Fibroblast of villous mesenchyme (primary cell): ENCODE data around the gene PDE4DIP. TPM values are rescaled to one million over a fixed set of nuclear protein-coding genes. Genes with fewer than 3 reads are reported as not detected.
"Not testable (repeated sequence)": the region's sequence is repeated elsewhere in the genome, so short reads cannot be mapped to it uniquely, and the experiment has no call there.

ENCODE experiments used
- DNase-seq: peaks from one replicate; pipeline ENCODE4 v3.0.0-alpha.2; 2010; ENCODE audit warnings: low read depth
- H3K4me3 ChIP-seq: 2 replicates; pipeline ENCODE4 v1.5.1; 2011; ENCODE audit warnings: low read depth, mild to moderate bottlenecking, low read length
- total RNA-seq: library from RNA; depleted of rRNA; stranded (reverse); fragments of >200 nt; gene quantifications from 2 replicates; pipeline ENCODE4 v1.2.3, GENCODE V29; 2012

The PDE4DIP gene
- total RNA-seq, 1 donor, result 120 TPM

DNA sequence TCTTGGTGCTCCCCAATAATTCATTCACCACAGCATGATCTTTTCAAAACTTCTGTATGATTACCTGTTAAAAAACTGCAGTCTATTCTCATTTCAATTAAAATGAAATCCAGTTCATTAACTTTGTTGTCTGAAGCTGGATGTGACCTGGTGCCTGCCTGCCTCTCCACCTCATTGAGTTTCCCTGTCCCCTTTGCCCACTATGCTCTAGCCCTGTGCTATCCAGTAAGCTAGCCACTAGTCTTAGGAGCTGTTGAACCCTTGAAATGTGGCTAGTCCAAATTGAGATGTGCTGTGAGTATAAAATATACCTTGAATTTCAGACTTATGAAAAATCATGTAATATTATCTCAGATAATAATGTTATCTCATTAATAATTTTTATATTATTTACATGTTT, 114.1 kb downstream of the PDE4DIP start:
- DNase-seq, H3K4me3 ChIP-seq: not testable (repeated sequence)

DNA sequence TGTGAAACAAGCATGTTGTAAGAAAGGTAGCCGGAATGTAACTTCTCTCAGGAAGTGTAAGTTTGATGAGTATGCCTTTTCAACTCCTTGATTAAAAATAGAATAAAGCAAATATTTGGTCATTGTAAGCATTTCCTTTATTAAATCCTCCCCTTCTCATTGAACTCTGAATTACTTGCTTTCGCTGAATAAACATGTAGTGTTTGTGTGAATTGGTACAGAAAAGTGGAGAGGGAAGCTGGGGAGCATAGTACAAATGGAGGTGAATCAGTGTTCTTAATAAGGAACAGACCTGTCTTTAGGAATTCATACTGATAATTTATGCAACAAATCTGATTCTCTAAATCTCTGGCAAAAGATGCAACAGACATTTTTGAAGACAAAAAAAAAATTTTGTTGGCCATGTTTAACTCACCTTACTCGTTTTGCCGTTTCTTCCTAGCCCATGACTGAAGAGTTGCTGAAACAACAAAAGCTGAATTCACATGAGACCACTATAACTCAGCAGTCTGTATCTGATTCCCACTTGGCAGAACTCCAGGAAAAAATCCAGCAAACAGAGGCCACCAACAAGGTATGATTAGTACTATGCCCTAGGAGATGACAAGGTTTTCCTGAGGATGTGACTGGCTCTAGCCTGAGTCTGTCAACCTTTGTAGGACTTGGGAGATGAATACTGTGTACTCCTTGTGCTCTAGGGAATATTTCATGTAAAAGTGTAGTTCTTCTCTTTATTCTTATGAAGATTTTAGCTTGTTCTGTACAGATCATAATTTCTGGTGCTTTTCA, 116.2 kb downstream of the PDE4DIP start:
- H3K4me3 ChIP-seq, DNase-seq: not testable (repeated sequence)

DNA sequence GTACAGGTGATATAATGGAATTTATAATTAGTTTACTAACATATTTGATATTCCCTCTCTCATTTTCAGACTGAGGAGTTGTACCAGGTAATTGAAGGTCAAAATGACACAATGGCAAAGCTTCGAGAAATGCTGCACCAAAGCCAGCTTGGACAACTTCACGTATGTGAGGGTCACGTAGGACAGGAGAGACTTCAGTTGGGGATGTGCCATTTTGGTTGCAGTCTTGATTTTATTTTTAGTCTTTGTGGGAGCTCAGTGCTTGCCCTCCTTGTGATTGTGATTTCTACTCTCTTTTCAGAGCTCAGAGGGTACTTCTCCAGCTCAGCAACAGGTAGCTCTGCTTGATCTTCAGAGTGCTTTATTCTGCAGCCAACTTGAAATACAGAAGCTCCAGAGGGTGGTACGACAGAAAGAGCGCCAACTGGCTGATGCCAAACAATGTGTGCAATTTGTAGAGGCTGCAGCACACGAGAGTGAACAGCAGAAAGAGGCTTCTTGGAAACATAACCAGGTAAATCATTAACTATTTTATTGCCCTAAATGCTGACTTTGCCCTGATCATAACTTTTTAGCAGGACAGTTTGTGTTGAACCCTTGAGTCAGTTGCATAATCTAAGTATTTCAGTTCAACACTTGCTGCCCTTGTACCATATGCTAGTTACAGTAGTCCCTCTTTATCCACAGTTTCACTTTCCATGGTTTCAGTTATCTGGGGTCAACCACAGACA, 118.1 kb downstream of the PDE4DIP start:
- not testable (repeated sequence) for DNase-seq, H3K4me3 ChIP-seq

DNA sequence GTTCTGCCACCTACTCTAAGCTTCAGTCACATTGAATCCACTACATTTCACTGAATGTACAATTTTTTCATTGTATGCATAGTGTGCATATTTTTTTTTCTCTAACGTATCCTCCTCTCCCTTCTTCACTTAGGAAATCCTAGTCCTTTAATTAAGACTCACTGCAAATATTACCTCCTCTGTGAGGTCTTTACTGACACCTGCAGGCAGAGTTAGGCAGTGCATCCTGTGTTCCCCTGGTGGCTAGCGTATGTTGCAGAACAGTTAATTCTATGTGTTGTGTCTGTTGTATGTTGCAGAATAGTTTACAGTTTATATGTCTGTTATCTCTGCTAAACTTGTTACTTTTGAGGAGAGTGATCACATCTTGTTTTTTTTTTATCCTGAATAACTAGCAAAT, 121.9 kb downstream of the PDE4DIP start:
- DNase-seq, result not testable (repeated sequence)

DNA sequence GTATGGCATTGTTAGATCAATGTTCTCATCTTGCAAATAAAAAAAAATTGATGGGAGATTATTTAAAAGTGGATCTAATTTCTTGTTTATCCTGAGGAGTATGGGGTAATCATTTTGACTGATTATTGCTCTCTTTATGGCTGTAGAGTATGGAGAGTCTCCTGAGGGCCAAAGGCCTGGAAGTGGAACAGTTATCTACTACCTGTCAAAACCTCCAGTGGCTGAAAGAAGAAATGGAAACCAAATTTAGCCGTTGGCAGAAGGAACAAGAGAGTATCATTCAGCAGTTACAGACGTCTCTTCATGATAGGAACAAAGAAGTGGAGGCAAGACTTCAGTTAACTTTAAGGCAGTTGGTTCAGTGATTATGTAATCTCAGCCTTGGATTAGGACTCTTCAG, 123.4 kb downstream of the PDE4DIP start:
- DNase-seq, H3K4me3 ChIP-seq: not testable (repeated sequence)

More for the DNA sequence above, 121.9 kb downstream of the PDE4DIP start:
- H3K4me3 ChIP-seq, result not testable (repeated sequence)

DNA sequence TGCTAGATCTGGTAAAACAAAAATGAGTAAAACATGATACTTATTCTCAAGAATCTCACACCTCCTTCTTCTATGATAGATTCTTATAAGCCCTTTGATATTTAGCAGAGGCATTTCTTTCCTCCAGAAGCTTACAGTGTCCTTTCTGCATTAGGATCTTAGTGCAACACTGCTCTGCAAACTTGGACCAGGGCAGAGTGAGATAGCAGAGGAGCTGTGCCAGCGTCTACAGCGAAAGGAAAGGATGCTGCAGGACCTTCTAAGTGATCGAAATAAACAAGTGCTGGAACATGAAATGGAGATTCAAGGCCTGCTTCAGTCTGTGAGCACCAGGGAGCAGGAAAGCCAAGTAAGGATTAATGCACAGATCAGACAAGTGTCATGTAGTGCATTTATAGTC, 124.5 kb downstream of the PDE4DIP start:
- H3K4me3 ChIP-seq, DNase-seq: not testable (repeated sequence)

DNA sequence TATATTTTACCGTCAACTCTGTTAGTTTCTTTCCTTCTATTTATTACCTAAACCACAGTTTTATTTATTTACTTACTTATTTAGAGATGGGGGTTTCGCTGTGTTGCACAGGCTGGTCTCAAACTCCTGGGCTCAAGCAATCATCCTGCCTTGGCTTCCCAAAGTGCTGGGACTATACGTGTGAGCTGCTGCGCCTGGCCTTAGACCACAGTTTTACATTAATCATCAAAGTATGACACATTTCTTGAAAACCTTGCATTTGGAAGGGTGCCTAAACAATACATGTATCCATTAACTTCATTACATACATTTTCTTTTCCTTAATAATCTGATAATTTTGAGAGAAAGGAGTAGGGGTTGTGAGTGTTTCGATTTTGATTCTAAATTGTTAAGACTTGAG, 124.9 kb downstream of the PDE4DIP start:
- not testable (repeated sequence) for H3K4me3 ChIP-seq, DNase-seq

DNA sequence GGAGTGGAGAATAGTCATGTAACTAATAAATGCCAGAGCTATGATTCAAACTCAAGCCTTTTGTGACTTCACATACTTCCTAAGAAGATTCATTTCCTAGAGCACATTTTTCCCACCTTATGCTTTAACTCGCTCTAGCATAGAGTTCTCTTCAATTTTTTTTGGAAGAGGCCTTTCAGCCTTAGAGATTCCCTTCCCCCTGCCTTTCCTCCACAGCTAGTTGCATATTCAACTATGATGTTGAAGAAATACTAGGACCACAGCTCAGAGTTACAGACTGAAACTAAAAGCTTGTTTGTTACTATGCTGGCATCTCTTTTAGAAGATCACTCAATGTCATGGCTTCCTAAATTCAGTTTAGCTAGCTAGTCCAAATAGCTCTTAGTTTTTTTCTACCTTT, 131.2 kb downstream of the PDE4DIP start:
- DNase-seq, result peak; percentile 47
- H3K4me3 ChIP-seq, result not testable (repeated sequence)

DNA sequence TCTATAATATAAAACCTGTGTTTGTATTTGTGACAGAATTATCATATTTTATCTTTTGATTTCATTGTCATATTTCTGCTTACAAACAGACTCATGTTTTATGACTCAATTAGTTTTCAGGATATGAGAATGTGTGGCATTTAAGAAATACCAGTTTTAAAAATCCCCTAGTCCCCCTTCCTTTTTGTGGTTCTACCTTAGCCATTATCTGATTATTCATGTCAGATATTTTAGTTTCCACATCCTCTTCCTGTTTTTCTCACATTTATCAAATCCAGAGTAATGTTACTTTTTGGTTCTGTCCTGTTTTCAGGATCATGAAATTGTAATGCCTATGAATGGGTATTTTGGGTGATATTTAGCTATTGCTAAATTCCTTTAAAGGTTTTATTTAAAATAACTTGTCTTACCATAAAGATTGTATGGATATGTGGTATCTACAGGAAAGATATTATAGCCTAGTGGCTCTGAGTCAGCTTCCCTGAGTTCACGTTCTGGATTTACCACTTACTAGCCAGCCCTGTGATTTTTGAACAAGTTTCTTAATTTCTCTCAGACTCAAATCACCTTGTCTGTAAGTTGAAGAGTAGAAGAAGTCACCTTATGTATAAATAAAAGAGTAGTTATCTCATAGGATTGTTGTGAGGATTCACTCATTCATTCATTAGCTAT, 131.8 kb downstream of the PDE4DIP start:
- DNase-seq, result not testable (repeated sequence)

DNA sequence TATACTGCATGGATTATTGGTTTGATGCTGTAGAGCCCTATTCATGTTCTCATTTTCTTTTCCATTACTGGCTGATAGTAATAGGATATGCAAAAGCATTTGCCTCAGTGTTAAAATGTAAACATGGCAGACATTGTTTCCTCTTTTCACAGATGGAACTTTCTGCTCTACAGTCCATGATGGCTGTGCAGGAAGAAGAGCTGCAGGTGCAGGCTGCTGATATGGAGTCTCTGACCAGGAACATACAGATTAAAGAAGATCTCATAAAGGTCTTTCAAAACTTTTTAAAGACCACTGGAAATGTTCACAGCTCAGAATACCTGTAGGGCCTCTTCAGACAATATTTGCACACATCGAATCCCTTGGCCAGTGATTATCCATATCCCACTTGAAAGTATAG, 133.6 kb downstream of the PDE4DIP start:
- DNase-seq, result not testable (repeated sequence)

More for the DNA sequence above, 131.8 kb downstream of the PDE4DIP start:
- H3K4me3 ChIP-seq, result not testable (repeated sequence)

DNA sequence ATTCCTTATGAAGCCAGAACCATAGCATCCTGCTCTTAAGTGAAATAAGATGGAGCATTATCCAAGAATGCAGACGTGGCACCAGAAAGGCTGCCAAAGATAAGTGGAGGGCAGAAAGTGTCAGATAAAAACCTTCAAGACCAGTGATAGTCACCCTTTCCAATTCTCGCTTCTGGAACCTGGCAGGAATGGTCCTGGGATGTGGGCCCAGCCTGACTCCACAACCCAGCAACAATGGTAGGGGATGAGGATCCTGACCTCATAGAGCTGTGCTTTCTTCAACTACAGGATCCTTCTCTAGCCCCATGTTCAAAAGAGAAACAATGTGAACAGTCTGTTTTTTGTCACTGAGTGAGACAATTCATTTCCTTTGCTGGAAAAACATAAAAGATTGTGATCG, 145.2 kb downstream of the PDE4DIP start:
- DNase-seq, result not testable (repeated sequence)

More for the DNA sequence above, 133.6 kb downstream of the PDE4DIP start:
- H3K4me3 ChIP-seq, result not testable (repeated sequence)

DNA sequence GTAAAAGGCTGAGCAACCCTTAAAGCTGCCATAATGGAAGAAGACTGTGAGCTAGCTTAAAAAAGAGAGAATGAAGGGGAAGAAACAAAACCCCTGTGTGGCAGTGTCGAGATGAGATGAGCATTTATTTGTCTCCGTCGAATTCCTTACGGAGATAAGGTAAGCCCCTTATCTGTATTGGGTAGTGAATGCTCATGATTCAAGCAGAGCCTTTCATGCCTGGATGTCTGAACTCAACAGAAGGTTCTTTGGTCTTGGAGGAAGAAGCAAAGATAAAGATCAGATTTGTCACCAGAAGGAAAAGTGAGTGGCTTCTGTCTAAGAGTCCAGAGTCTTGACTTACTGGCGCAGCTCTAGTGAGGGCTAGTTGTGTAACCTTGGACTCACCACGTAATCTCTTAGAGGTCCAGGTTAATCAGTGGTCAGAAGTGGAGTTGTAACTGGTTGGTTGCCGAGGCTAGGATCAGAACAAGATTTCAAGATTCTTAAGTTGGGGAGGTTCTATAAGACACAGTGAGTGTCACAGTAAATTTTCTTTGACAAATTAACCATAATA, 146.1 kb downstream of the PDE4DIP start:
- not testable (repeated sequence) for DNase-seq, H3K4me3 ChIP-seq

More for the DNA sequence above, 145.2 kb downstream of the PDE4DIP start:
- not testable (repeated sequence) for H3K4me3 ChIP-seq

DNA sequence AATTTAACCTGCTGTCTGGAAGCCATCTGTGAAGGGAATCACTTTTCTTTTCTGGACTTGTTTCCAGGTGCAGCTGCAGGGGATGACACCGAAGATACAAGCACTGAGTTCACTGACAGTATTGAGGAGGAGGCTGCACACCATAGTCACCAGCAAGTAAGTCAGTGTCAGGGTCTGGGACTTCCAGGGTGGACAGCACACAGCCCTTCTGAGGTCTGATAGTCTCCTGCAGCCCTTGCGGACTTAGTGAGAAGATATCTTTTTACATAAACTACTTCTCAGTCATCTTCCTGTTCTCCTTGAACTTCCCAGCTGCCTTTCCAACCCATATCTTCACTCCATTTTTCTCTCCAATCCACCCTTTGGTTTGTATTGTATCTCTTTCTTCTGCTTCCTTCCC, 147.6 kb downstream of the PDE4DIP start:
- DNase-seq, result not testable (repeated sequence)

DNA sequence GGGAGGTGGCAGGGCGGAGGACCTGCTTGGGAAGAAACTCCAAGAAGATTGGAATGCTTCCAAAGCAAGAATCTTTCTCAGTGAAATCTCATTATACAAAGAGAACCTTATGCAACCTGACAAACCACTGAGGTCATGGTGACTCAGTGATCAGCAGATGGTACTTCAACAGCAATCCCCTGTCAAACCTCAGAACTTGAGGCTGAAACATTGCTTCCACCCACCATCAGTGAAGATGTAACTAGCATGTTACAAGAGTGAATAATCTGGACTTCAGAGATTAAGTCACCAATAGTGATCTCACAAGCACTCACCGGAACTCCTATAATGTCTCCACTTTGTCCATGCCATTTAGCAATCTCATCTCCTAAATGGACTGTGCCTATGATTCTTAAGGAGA, 148.1 kb downstream of the PDE4DIP start:
- not testable (repeated sequence) for DNase-seq, H3K4me3 ChIP-seq

More for the DNA sequence above, 147.6 kb downstream of the PDE4DIP start:
- H3K4me3 ChIP-seq, result not testable (repeated sequence)

DNA sequence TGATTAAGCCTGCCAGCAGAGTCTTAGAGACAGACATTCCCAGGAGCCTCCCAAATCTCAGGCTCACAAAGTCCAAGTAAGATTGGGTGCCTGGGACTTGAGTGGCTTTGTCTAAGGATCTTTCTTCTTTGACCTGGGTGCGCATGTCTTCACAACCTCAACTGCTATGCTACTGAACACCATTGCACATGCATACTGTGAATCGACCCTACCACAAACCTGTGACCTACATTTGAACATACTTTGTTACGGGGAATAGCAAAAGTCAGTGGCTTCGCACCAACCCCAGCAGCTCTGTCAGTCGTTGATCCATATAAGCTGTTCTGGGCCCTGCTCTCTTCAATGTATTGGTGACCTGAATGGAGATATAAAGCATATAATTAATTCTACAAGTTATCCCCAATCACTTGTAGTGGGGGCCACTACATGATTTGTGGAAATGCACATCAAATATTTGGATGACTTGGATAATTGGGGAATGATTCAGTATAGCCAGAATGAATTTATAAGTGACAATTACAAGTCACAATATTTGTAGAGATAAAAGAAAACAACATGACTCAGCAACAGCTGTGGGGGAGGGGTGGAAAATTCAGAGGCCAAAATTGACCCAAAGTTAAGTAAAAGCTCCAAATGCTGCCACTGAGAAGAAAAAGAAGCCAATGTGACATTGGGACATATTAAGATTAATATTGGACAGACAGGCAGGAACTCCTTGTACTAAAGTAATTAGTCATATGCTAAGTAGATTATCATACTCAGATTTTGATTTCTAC, 152.4 kb downstream of the PDE4DIP start:
- DNase-seq, result peak; percentile 15
- not testable (repeated sequence) for H3K4me3 ChIP-seq

DNA sequence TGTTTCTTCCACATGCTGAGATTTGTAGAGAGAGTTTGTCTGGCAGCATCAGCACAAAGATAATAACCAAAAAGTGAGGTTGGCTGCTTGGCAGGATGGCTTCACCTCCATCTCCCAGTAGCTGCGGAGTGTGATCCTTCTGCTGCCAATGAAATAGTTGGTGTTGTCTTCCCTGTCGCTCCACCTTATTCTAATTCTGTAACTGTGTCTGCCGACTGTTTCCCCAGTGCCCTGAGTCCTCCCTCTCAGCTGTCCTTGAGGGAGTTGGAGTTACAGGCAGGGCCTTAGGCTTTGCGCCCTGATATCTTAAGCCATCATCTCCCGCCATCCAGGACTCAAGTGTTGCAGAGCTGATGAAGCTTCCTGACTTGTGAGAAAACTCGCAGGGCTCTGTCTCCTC, 153.2 kb downstream of the PDE4DIP start:
- DNase-seq, H3K4me3 ChIP-seq: not testable (repeated sequence)

DNA sequence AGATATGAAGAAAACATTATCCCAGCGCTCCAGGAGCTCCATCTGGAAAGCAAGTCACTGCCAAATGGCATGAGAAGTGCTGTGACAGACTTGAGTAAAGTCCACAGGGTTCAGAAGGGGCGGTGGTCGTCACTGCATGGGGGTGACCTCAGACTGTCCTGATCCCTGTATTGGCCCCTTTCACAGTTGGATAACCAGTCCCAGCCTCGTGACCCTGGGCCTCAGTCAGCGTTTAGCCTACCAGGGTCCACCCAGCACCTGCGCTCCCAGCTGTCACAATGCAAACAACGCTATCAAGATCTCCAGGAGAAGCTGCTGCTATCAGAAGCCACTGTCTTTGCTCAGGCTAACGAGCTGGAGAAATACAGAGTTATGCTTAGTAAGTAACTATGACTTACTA, 158.4 kb downstream of the PDE4DIP start:
- DNase-seq, H3K4me3 ChIP-seq: not testable (repeated sequence)

DNA sequence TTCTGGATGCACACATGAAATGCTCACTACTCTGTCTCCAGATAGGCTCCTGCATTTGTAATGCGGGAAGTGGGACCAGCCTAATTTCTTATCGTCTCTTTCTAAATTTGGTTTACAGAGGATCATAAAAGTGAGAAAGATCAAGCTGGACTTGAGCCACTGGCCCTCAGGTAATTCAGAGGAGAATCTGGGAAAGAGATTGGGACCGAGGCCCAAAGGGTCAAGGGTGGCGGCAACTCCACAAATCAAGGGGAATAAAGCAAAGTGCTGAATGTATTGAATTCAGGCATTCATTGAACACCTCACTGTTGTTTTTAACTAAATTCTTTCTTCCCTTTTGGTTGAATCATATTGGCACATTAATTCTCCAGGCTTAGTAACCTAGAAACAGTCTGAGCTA, 164.1 kb downstream of the PDE4DIP start:
- not testable (repeated sequence) for H3K4me3 ChIP-seq, DNase-seq
